Osteoblast (primary cell): Measurements from ENCODE around the gene KLHL26. TPM values are rescaled to one million over a fixed set of nuclear protein-coding genes. Genes with fewer than 3 reads are reported as not detected.

Experiments used
- DNase-seq: peaks from one replicate; pipeline ENCODE4 v3.0.0; 2011; ENCODE audit warnings: low spot score, mixed read lengths; ENCODE audit not compliant: insufficient read length; ENCODE audit errors: missing footprints
- H2AFZ ChIP-seq: 2 replicates; pipeline ENCODE4 v1.6.0; 2011; ENCODE audit warnings: mild to moderate bottlenecking, low read length
- H3K27ac ChIP-seq: 2 replicates; pipeline ENCODE4 v1.5.1; 2011; ENCODE audit warnings: mild to moderate bottlenecking, low read depth, low read length, moderate library complexity
- H3K27me3 ChIP-seq: 2 replicates; pipeline ENCODE4 v1.6.0; 2012; ENCODE audit warnings: mild to moderate bottlenecking, control low read depth, inconsistent platforms, low read length, moderate library complexity; ENCODE audit not compliant: insufficient read depth
- H3K36me3 ChIP-seq: 2 replicates; pipeline ENCODE4 v1.5.1; 2011; ENCODE audit warnings: mild to moderate bottlenecking, low read length, control low read depth, moderate library complexity; ENCODE audit not compliant: insufficient read depth
- H3K4me1 ChIP-seq: 2 replicates; pipeline ENCODE4 v1.5.1; 2011; ENCODE audit warnings: mild to moderate bottlenecking, low read length, control low read depth, moderate library complexity; ENCODE audit not compliant: insufficient read depth
- H3K4me2 ChIP-seq: 2 replicates; pipeline ENCODE4 v1.6.0; 2011; ENCODE audit warnings: mild to moderate bottlenecking, low read length; ENCODE audit not compliant: insufficient read depth
- H3K4me3 ChIP-seq: fragments of 200-600 bp; sonication (generic); 3 replicates; pipeline ENCODE4 v1.5.1; 2012; ENCODE audit warnings: mild to moderate bottlenecking, low read length, inconsistent platforms; ENCODE audit not compliant: insufficient read depth
- H3K79me2 ChIP-seq: 2 replicates; pipeline ENCODE4 v1.6.0; 2012; ENCODE audit warnings: mild to moderate bottlenecking, low read length, control low read depth, inconsistent platforms; ENCODE audit not compliant: insufficient read depth
- H3K9me3 ChIP-seq: 2 replicates; pipeline ENCODE4 v1.5.1; 2011; ENCODE audit warnings: low read depth, low read length, control low read depth
- H4K20me1 ChIP-seq: 2 replicates; pipeline ENCODE4 v1.6.0; 2012; ENCODE audit warnings: mild to moderate bottlenecking, low read length, control low read depth; ENCODE audit not compliant: insufficient read depth
- CTCF ChIP-seq: IDR thresholded peaks from 2 replicates; pipeline ENCODE4 v1.5.1; 2011; ENCODE audit warnings: mild to moderate bottlenecking, low read depth, low read length, moderate library complexity; ENCODE audit errors: extremely low read depth
- small RNA-seq: library from RNA; depleted of rRNA; stranded (forward); fragments of <200 nt; gene quantifications from one replicate; pipeline ENCODE3, GENCODE V24; 2012
- total RNA-seq: library from RNA; depleted of rRNA; stranded (reverse); fragments of >200 nt; gene quantifications from 2 replicates; pipeline ENCODE4 v1.2.3, GENCODE V29; 2012

Gene KLHL26
- total RNA-seq, 1 donor, result 5.1 TPM

- peaks cover 57% of the 10 kb centered on the region for H4K20me1 ChIP-seq
- no peaks in the 10 kb centered on the region for H3K27me3 ChIP-seq
- no peak overlapping the region for H3K4me3 ChIP-seq
- H2AFZ ChIP-seq, result no peak overlapping the region
- H3K27ac ChIP-seq, result no peak overlapping the region
- peaks cover 52% of the 10 kb centered on the region for H3K79me2 ChIP-seq
- no peak for DNase-seq
- no peak overlapping the region for H3K4me2 ChIP-seq
- H3K9me3 ChIP-seq, result no peaks in the 10 kb centered on the region
- TF ChIP-seq CTCF, result no peak
- no peaks in the 10 kb centered on the region for H3K4me1 ChIP-seq
- peaks cover 2% of the 10 kb centered on the region for H3K36me3 ChIP-seq
Measured at GRCh38 chr19:18717601-18718000, 80.8 kb downstream of the KLHL26 start.

GRCh38 chr19:18718015-18718526 lies 81.2 kb downstream of the KLHL26 start:
- Histone ChIP-seq H3K36me3 (peaks cover 2% of the 10 kb centered on the region), H4K20me1 (peaks cover 58% of the 10 kb centered on the region), H3K4me3 (no peak overlapping the region), H3K4me1 (no peaks in the 10 kb centered on the region), H3K9me3 (no peaks in the 10 kb centered on the region), H3K4me2 (no peak overlapping the region), H2AFZ (no peak overlapping the region), H3K27ac (no peak overlapping the region), H3K27me3 (no peaks in the 10 kb centered on the region), H3K79me2 (peaks cover 52% of the 10 kb centered on the region)
- TF ChIP-seq CTCF, result no peak
- peak; percentile 74 for DNase-seq

- Histone ChIP-seq H2AFZ (no peak overlapping the region), H3K36me3 (peaks cover 2% of the 10 kb centered on the region), H3K27me3 (no peaks in the 10 kb centered on the region), H3K27ac (no peak overlapping the region), H3K4me2 (no peak overlapping the region), H3K79me2 (peaks cover 44% of the 10 kb centered on the region), H3K9me3 (no peaks in the 10 kb centered on the region), H4K20me1 (peaks cover 57% of the 10 kb centered on the region), H3K4me1 (no peaks in the 10 kb centered on the region), H3K4me3 (no peak overlapping the region)
- TF ChIP-seq CTCF, result no peak
- peak; percentile 82 for DNase-seq
Measured at GRCh38 chr19:18718846-18719458, 82.1 kb downstream of the KLHL26 start.

GRCh38 chr19:18719541-18719940 lies 82.7 kb downstream of the KLHL26 start:
- Histone ChIP-seq H3K4me3 (no peak overlapping the region), H3K27me3 (no peaks in the 10 kb centered on the region), H4K20me1 (peaks cover 62% of the 10 kb centered on the region), H3K4me1 (no peaks in the 10 kb centered on the region), H3K79me2 (peaks cover 41% of the 10 kb centered on the region), H2AFZ (no peak overlapping the region), H3K4me2 (no peak overlapping the region), H3K36me3 (peaks cover 2% of the 10 kb centered on the region), H3K27ac (no peak overlapping the region), H3K9me3 (no peaks in the 10 kb centered on the region)
- no peak for TF ChIP-seq CTCF
- DNase-seq, result peak; percentile 53

Small RNA genes lying within 50 kb of the gene (small RNA-seq; reads per million reads assigned to genes)
- gene RN7SL155P, result not detected

Other genes with a start within 250 kb of the KLHL26 start
- 0.88 and 1.1 TPM in 2 replicates for gene LRRC25, start 239.4 kb upstream of the KLHL26 start, total RNA-seq
- 77.8 and 90.8 TPM in 2 replicates for gene SSBP4, start 217.6 kb upstream of the KLHL26 start, total RNA-seq
- 7.7 and 8.0 TPM in 2 replicates for gene ISYNA1, start 198.9 kb upstream of the KLHL26 start, total RNA-seq
- 17.1 and 18.5 TPM in 2 replicates for gene ELL, start 115.0 kb upstream of the KLHL26 start, total RNA-seq
- gene FKBP8, start 93.5 kb upstream of the KLHL26 start, total RNA-seq, result 253 and 288 TPM in 2 replicates
- gene KXD1, start 79.2 kb upstream of the KLHL26 start, total RNA-seq, result 92.8 and 104 TPM in 2 replicates
- gene UBA52, start 65.2 kb upstream of the KLHL26 start, total RNA-seq, result 554 and 556 TPM in 2 replicates
- 27.7 and 29.7 TPM in 2 replicates for gene REX1BD, start 48.2 kb upstream of the KLHL26 start, total RNA-seq
- 6.9 and 15.9 TPM in 2 replicates for gene CRLF1, start 30.2 kb upstream of the KLHL26 start, total RNA-seq
- 0.36 and 2.1 TPM in 2 replicates for gene TMEM59L, start 24.2 kb upstream of the KLHL26 start, total RNA-seq
- 3.8 and 4.0 TPM in 2 replicates for gene CRTC1, start 46.7 kb downstream of the KLHL26 start, total RNA-seq
- gene COMP, start 154.3 kb downstream of the KLHL26 start, total RNA-seq, result 12.4 and 14.8 TPM in 2 replicates
- 36.6 and 41.0 TPM in 2 replicates for gene UPF1, start 194.9 kb downstream of the KLHL26 start, total RNA-seq